Measurements from ENCODE around the gene IL4I1. TPM values are rescaled to one million over a fixed set of nuclear protein-coding genes. Genes with fewer than 3 reads are reported as not detected.

Gene IL4I1
- total and polyA plus RNA-seq, 2 of the 8 experiments (the other 6 are each of a cell fraction or from before 2014, with no cell fraction given), result 0.41 to 0.76 TPM

- Histone ChIP-seq H3K27me3 (replicated peaks in 1 of 4; ENCODE audit: control insufficient read depth in 3 of 4, extremely low read depth in 1 of 4, insufficient read depth in 3 of 4, low read length in 3 of 4) (no peaks in the 10 kb centered on the region; a peak in 1 of 7 replicates), H3K4me1 (replicated peaks in 1 of 4; ENCODE audit: control insufficient read depth in 3 of 4, insufficient read depth in 4 of 4, low read length in 3 of 4) (peaks cover 3 to 9% (median 6%) of the 10 kb centered on the region in 4 experiments), H3K79me1 (ENCODE audit: low read depth, low read length) (peaks cover 18% of the 10 kb centered on the region), H3K4me3 (ENCODE audit: extremely low read depth in 1 of 4, insufficient read depth in 2 of 4, low read depth in 3 of 4, low read length in 4 of 4) (peak overlapping the region; percentile 64 to 88 (median 80); a peak in 7 of 8 replicates), H3K9me3 (ENCODE audit: insufficient read depth in 2 of 2, low read depth in 1 of 2, low read length in 1 of 2) (no peaks in the 10 kb centered on the region), H3K23ac (ENCODE audit: insufficient read length) (no peak overlapping the region), H3K4me2 (ENCODE audit: insufficient read depth in 1 of 2, low read depth in 2 of 2, low read length in 2 of 2) (peak overlapping the region; percentile 72 to 74), H2BK5ac (ENCODE audit: low read depth, low read length) (no peak overlapping the region), H2BK20ac (ENCODE audit: low read length) (no peak overlapping the region), H3K9ac (replicated peaks in 1 of 4; ENCODE audit: extremely low read depth in 1 of 4, low read depth in 3 of 4, low read length in 3 of 4) (peak overlapping the region in 1 of 4 experiments; percentile 68; a peak in 4 of 7 replicates), H3K18ac (ENCODE audit: extremely low read depth, low read length) (no peak overlapping the region), H2AK5ac (ENCODE audit: low read depth, low read length) (peak overlapping the region; percentile 93; the same call in 1 of the 2 replicates), H2AFZ (ENCODE audit: low read length) (no peak overlapping the region), H3K27ac (ENCODE audit: low read depth, low read length) (no peak overlapping the region), H4K5ac (ENCODE audit: insufficient read length, low read depth, low read length) (no peak overlapping the region), H2BK120ac (replicated peaks; ENCODE audit: low read depth, low read length) (no peak overlapping the region), H3K36me3 (ENCODE audit: control insufficient read depth in 2 of 4, insufficient read depth in 4 of 4, low read length in 3 of 4) (peaks cover 0 to 16% (median 7%) of the 10 kb centered on the region in 4 experiments; a peak in 3 of 8 replicates), H3K56ac (replicated peaks; ENCODE audit: insufficient read length, low read depth, low read length) (no peak overlapping the region), H2BK12ac (ENCODE audit: low read depth, low read length) (0 out of 2 replicates have a peak overlapping the region, but pooled peaks have one; percentile 60), H2BK15ac (ENCODE audit: low read length) (no peak overlapping the region), H4K8ac (ENCODE audit: extremely low read depth, insufficient read depth, low read length) (no peak overlapping the region), H3K79me2 (ENCODE audit: control insufficient read depth in 1 of 2, insufficient read depth in 2 of 2, low read length in 2 of 2) (peaks cover 17 to 28% of the 10 kb centered on the region in 2 experiments), H3K23me2 (ENCODE audit: low read depth, low read length) (peaks cover 10% of the 10 kb centered on the region; the same call in 1 of the 2 replicates), H3K4ac (replicated peaks; ENCODE audit: insufficient read length, low read depth, low read length) (no peak overlapping the region), H4K91ac (replicated peaks; ENCODE audit: insufficient read length, low read length) (no peak overlapping the region), H3K14ac (ENCODE audit: insufficient read length) (no peak overlapping the region), H4K20me1 (replicated peaks in 1 of 2; ENCODE audit: control insufficient read depth in 1 of 2, insufficient read depth in 2 of 2, low read length in 2 of 2) (peaks cover 22 to 30% of the 10 kb centered on the region in 2 experiments)
- DNase-seq (ENCODE audit: low read depth in 1 of 2, low spot score in 2 of 2) (no peak), FAIRE-seq (no peak)
- WGBS, 2 experiments (ENCODE audit: extremely low coverage in 1 of 2, insufficient coverage in 1 of 2, insufficient read length in 1 of 2, insufficient replicate concordance in 2 of 2, low coverage in 1 of 2, low lambda C conversion rate in 2 of 2, missing lambda C conversion rate in 1 of 2), result 62% methylated on average over 12 of the region's 12 CpGs; no CpG with 5 or more reads in 1 of the 2 experiments
- POLR2A ChIA-PET (ENCODE audit: partially characterized antibody), result interaction anchor here (0.7 to 12.4 kb wide), 29 partner anchors 9 to 174 kb away, joined by 3 to 247 read pairs (median 5); partner anchors contain the start of genes ADM5, AKT1S1, AP2A1 and ATF5
- CTCF ChIA-PET (ENCODE audit: partially characterized antibody), result interaction anchor here (0.6 to 1.8 kb wide), 6 partner anchors 13 to 160 kb away, joined by 3 to 7 read pairs (median 3); partner anchors contain the start of gene ADM5
- no peak for TF ChIP-seq EZH2 (IDR thresholded peaks at IDR 0.05; ENCODE audit: low read depth, low read length, severe bottlenecking)
- no peak for TF ChIP-seq PHF8 (conservative IDR thresholded peaks at IDR 0.05; ENCODE audit: low read depth, low read length)
- TF ChIP-seq TBP (IDR thresholded peaks at IDR 0.05; ENCODE audit: low read depth, low read length), result no peak
- TF ChIP-seq KDM1A (IDR thresholded peaks at IDR 0.05; ENCODE audit: borderline replicate concordance, low read length), result no peak
Measured at GRCh38 chr19:49850221-49850486, 46.5 kb downstream of the IL4I1 start.

Data from H1 (cell line).